GM19099 (cell line): ENCODE results near the gene MESP1.

Experiments used
- POLR2A ChIP-seq: IDR thresholded peaks from 3 replicates; pipeline ENCODE4 v1.6.1; 2011; ENCODE audit warnings: low read depth; ENCODE audit not compliant: insufficient read length; ENCODE audit errors: extremely low read depth

The MESP1 gene

GRCh38 chr15:89750560-89751542 is at the start of gene MESP1:
Gene MESP1, minus strand, starts transcription at chr15:89751249. Its CDS starts 18 bp downstream, at chr15:89751231.
- TF ChIP-seq POLR2A: peak; percentile 65

- no peak for TF ChIP-seq POLR2A
Measured at GRCh38 chr15:89799918-89800498, 49.0 kb upstream of the MESP1 start.

- TF ChIP-seq POLR2A: no peak
Measured at GRCh38 chr15:89799011-89799911, 48.2 kb upstream of the MESP1 start.

- no peak for TF ChIP-seq POLR2A
Measured at GRCh38 chr15:89797678-89798201, 46.7 kb upstream of the MESP1 start.

- TF ChIP-seq POLR2A: no peak
Measured at GRCh38 chr15:89795996-89796395, 44.9 kb upstream of the MESP1 start.

- TF ChIP-seq POLR2A: no peak
Measured at GRCh38 chr15:89794627-89795241, 43.7 kb upstream of the MESP1 start.

- TF ChIP-seq POLR2A: no peak
Measured at GRCh38 chr15:89792106-89792805, 41.2 kb upstream of the MESP1 start.

GRCh38 chr15:89790661-89791060 is 39.6 kb upstream of the MESP1 start:
- no peak for TF ChIP-seq POLR2A

GRCh38 chr15:89790206-89790605 is 39.2 kb upstream of the MESP1 start:
- no peak for TF ChIP-seq POLR2A

GRCh38 chr15:89787944-89788343 is 36.9 kb upstream of the MESP1 start:
- no peak for TF ChIP-seq POLR2A

GRCh38 chr15:89785774-89786140 is 34.7 kb upstream of the MESP1 start:
- TF ChIP-seq POLR2A: no peak

GRCh38 chr15:89785064-89785773 is 34.2 kb upstream of the MESP1 start:
- no peak for TF ChIP-seq POLR2A

GRCh38 chr15:89784686-89784960 is 33.6 kb upstream of the MESP1 start:
- TF ChIP-seq POLR2A: no peak
